Measurements from ENCODE around the gene JMJD1C. TPM values are rescaled to one million over a fixed set of nuclear protein-coding genes. Genes with fewer than 3 reads are reported as not detected.

The JMJD1C gene
- total and polyA plus RNA-seq, 10 of the 15 experiments (the other 5 are each of a cell fraction or from before 2014, with no cell fraction given): 31.2 to 83.3 (median 49.5) TPM

GRCh38 chr10:63246356-63246755 lies 219.4 kb downstream of the JMJD1C start:
- Histone ChIP-seq H2AFZ (ENCODE audit: control insufficient read depth, low read depth, low read length) (no peak overlapping the region), H3K4me2 (ENCODE audit: control insufficient read depth, insufficient read depth) (no peak overlapping the region), H3K9ac (ENCODE audit: control insufficient read depth, insufficient read depth, low read length) (no peak overlapping the region), H3K9me3 (replicated peaks; ENCODE audit: control insufficient read depth, insufficient read depth, low read length) (no peaks in the 10 kb centered on the region; the same call in 1 of the 3 replicates), H3K4me1 (ENCODE audit: control insufficient read depth, insufficient read depth, low read length) (peaks cover 25% of the 10 kb centered on the region), H3K4me3 (no peak overlapping the region), H4K20me1 (ENCODE audit: control insufficient read depth, insufficient read depth) (no peaks in the 10 kb centered on the region), H3K36me3 (ENCODE audit: control insufficient read depth in 2 of 2, insufficient read depth in 2 of 2, low read length in 1 of 2) (no peaks in the 10 kb centered on the region; a peak in 1 of 4 replicates), H3K79me2 (ENCODE audit: control insufficient read depth, insufficient read depth, low read length) (peaks cover 85% of the 10 kb centered on the region), H3K27ac (ENCODE audit: control insufficient read depth, insufficient read depth) (no peak overlapping the region), H3K27me3 (replicated peaks in 1 of 2; ENCODE audit: control insufficient read depth in 2 of 2, insufficient read depth in 2 of 2, low read length in 1 of 2) (no peaks in the 10 kb centered on the region)
- in situ Hi-C loops (cut with MboI): no loop called here
- intact Hi-C loops (cut with micrococcal nuclease; ENCODE audit: unreplicated experiment): no loop called here
- no peak for FAIRE-seq
- CTCF ChIA-PET: interaction anchor here (1.0 kb wide), 1 partner anchor 9 kb away, joined by 3 read pairs; no protein-coding TSS in a partner anchor
- RAD21 ChIA-PET (ENCODE audit: unreplicated experiment): interaction anchor here (1.0 to 1.2 kb wide), 2 partner anchors 9 to 15 kb away, joined by 3 read pairs; no protein-coding TSS in a partner anchor
- SMC1A ChIA-PET (ENCODE audit: uncharacterized antibody, unreplicated experiment): interaction anchor here (1.1 to 4.0 kb wide), 3 partner anchors 10 to 21 kb away, joined by 3 to 39 read pairs (median 7); no protein-coding TSS in a partner anchor
- no TSS peak for BruUV-seq (replicated peaks)
- POLR2A ChIA-PET: interaction anchor here (1.4 kb wide), 1 partner anchor 10 kb away, joined by 5 read pairs; no protein-coding TSS in a partner anchor
- no peak for DNase-seq (ENCODE audit: low read depth, low spot score)
- TF ChIP-seq ELK1 (IDR thresholded peaks at IDR 0.05; ENCODE audit: low read depth, low read length): no peak
- TF ChIP-seq MEF2B (IDR thresholded peaks at IDR 0.05; ENCODE audit: partially characterized antibody, poor library complexity, severe bottlenecking): no peak
- TF ChIP-seq NR2F1 (conservative IDR thresholded peaks at IDR 0.05): no peak
- TF ChIP-seq IKZF1 (conservative IDR thresholded peaks at IDR 0.05): no peak
- TF ChIP-seq BMI1 (IDR thresholded peaks at IDR 0.05; ENCODE audit: borderline replicate concordance): no peak
- no peak for TF ChIP-seq SUPT20H (IDR thresholded peaks at IDR 0.05; ENCODE audit: borderline replicate concordance, control insufficient read depth, low read depth, low read length)
- no peak for TF ChIP-seq ZNF687 (IDR thresholded peaks at IDR 0.05)
- no peak for TF ChIP-seq IRF3 (IDR thresholded peaks at IDR 0.05)
- TF ChIP-seq FOS (IDR thresholded peaks at IDR 0.05; ENCODE audit: borderline replicate concordance, extremely low read depth, insufficient read length): no peak
- no peak for TF ChIP-seq EZH2 (IDR thresholded peaks at IDR 0.05; ENCODE audit: borderline replicate concordance, control insufficient read depth, low read depth, low read length)
- no peak for TF ChIP-seq RBBP5 (conservative IDR thresholded peaks at IDR 0.05)
- no peak for TF ChIP-seq MYC (IDR thresholded peaks at IDR 0.05; ENCODE audit: insufficient read depth, insufficient read length, insufficient replicate concordance, low read length, severe bottlenecking)
- no peak for TF ChIP-seq RCOR1 (conservative IDR thresholded peaks at IDR 0.05; ENCODE audit: low read depth, low read length)
- WGBS (ENCODE audit: insufficient coverage, insufficient replicate concordance, low lambda C conversion rate, missing lambda C conversion rate): 95% methylated on average over 3 of the region's 3 CpGs
- ATAC-seq: no peak

All from GM12878 (cell line).